HG02571 (cell line): ENCODE measurements around the gene NPTX2.
"Not testable (repeated sequence)": the region's sequence is repeated elsewhere in the genome, so short reads cannot be mapped to it uniquely, and the experiment has no call there.

ENCODE experiments used
- ATAC-seq: cut with Tn5 transposase; IDR thresholded peaks from one replicate; pipeline ENCODE4 v1.9.1; 2021; ENCODE audit warnings: mild to moderate bottlenecking, moderate library complexity; ENCODE audit not compliant: unreplicated experiment

Gene NPTX2

GRCh38 chr7:98617051-98617959 lies at the start of gene NPTX2:
TSS of gene NPTX2 (plus strand) at chr7:98617285. CDS start at chr7:98617462, 177 bp downstream.
- ATAC-seq, result no peak

DNA sequence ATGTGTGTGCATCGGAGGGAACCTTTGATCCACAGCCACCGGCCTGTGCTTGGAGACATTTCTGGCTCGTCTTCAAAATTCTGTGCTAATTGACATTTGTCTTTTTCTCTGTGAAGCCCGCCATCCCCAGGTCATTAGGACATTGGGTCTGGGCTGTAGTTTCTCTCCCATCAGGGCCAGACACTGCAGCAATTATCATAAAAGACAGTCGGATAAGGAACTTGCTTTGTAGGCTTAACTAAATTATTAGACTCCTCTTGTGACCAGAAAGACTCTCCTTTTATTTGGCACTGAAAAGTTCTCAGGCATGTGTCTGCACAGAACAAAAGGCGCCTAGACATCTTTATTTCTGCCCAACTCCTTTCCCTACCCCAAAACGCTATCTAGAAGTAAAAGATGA lies 49.1 kb upstream of the NPTX2 start:
- no peak for ATAC-seq

DNA sequence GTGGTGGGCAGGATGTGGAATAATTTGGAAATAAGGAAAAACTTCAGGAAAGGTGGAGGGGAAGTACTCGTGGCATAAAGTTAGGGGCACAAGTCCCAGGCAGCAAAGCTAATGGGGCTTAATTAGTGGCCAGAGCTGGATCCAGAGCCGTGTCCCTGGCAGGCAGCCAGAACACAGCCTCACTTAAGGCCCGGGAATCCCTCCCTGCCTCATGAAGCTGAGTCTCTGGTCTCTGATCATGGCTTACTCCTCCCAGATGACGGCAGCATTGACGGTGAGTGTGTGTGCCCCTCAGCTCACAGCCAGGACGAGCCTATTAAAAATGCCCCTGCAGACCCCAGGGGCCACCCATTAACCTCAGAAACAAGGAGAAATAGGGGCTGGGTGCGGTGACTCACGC lies 48.2 kb upstream of the NPTX2 start:
- no peak for ATAC-seq

GRCh38 chr7:98569691-98570337 lies 47.3 kb upstream of the NPTX2 start:
- ATAC-seq, result no peak

DNA sequence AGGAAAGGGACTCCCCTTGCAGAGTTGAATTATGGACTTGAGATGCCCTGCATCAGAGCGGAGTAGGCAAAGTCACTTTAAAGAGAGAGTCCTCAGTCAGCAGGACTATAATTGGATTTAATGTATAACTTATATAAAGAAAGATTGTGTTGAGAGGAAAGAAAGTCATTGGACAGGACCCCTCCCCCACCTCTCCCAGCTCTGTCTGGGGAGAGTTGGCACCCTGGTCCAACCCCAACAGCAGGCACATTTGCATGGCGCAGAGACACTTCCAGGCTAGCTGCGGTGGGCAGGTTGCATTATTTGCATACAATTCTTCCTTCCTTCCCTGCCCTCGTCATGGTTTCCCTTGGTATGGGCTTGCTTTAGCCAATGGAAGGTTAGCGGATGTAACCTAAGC lies 46.1 kb upstream of the NPTX2 start:
- ATAC-seq, result no peak

DNA sequence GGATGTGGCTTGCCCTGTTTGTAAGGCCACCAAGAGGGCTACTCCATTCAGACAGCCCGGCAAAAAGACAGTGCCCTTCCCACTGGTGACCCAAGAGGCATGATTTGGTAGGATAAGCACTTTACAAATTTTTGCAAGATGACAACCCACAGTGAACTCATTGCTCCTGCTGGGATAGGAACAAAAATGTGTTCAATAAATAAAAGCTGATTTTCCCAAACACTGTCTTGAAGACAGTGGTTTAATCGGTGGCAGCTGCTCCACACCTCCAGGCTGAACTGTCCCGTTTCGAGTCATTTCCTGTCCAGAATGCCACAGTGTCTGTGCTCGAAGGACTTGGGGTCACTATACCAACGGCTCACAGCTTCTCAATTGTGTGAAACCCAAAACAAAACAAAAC lies 45.1 kb upstream of the NPTX2 start:
- ATAC-seq, result no peak

DNA sequence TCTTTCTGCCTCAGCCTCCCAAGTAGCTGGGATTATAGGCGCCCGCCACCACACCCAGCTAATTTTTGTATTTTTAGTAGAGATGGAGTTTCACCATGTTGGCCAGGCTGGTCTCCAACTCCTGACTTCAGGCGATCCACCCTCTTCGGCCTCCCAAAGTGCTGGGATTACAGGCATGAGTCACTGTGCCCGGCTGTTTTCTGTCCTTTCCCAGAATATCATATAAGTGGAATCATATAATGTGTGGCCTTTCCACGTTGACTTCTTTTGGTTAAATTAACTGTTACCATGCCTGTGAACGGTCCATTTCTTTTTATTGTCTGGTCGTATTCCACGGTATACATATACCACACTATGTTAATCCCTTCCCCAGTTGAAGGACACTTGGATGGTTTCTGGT lies 44.4 kb upstream of the NPTX2 start:
- not testable (repeated sequence) for ATAC-seq

DNA sequence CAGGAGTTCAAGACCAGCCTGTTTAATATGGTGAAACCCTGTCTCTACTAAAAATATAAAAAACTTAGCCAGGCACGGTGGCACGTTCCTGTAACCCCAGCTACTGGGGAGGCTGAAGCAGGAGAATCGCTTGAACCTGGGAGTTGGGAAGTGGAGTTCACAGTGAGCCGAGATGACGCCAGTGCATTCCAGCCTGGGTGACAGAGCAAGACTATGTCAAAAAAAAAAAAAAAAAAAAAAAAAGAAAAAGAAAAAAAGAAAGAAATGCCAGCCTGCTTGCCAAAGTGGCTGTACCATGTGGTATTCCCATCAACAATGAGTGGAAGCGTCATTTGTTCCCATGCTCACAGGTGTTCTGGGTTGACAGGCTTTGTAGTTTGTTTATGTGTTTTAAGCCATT lies 43.3 kb upstream of the NPTX2 start:
- ATAC-seq, result no peak

- no peak for ATAC-seq
These were observed 41.2 kb upstream of the NPTX2 start for GRCh38 chr7:98575878-98576277.

DNA sequence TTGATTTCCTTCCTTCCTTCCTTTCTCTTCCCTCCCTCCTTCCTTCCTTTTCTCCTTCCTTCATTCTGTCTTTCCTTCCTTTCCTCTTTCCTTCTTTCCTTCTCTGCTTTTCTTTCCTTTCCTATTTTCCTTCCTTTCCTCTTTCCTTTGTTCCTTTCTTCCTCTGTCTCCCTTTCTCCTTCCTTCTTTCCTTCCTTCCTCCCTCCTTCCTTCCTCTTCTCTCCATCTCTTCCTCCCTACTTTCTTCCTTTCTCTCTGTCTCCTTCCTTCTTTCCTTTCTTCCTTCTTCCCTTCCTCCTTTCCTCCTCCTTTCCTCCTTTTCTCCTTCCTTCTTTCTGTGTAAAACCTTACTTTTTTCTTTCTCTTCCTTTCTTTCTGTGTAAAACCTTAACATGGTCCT lies 32.3 kb upstream of the NPTX2 start:
- ATAC-seq, result no peak

DNA sequence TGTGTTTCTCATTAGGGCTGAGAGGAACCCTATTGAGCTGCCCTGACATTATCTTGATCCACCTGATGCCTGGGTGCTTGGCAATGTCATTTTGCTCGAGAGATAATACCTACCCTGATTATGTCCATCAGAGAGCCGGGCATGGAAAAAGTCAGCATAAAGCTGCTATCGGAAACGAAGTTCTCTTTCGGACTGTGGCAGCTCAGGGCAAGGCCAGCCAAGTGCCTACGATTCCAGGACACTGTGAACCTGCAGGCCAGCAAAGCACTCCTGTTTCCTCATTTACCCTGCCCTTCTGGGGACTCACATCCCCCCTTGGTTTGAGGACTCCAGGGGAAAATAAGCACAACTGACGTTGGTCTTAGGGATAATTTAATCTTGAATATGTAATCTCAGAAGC lies 25.2 kb upstream of the NPTX2 start:
- no peak for ATAC-seq

DNA sequence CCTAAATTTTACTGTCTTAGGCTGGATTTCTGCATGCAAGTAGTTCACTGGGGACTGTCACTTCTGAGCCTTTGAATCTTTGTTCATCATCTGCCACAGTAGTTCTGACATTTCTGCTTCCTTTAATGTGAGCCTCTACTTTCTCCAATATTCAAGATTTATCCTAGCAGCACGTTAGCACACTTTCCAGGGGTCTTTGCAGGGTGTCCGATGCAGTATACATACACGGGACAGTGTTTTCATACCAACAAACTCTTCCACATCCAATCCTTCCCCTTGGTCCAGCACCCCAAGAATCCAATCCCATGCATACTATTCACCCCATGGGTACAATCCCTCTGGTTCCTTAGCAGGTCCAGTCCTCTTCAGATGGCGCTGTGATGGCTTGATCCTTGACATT lies 22.7 kb upstream of the NPTX2 start:
- ATAC-seq, result no peak

GRCh38 chr7:98594787-98595186 lies 22.3 kb upstream of the NPTX2 start:
- no peak for ATAC-seq

DNA sequence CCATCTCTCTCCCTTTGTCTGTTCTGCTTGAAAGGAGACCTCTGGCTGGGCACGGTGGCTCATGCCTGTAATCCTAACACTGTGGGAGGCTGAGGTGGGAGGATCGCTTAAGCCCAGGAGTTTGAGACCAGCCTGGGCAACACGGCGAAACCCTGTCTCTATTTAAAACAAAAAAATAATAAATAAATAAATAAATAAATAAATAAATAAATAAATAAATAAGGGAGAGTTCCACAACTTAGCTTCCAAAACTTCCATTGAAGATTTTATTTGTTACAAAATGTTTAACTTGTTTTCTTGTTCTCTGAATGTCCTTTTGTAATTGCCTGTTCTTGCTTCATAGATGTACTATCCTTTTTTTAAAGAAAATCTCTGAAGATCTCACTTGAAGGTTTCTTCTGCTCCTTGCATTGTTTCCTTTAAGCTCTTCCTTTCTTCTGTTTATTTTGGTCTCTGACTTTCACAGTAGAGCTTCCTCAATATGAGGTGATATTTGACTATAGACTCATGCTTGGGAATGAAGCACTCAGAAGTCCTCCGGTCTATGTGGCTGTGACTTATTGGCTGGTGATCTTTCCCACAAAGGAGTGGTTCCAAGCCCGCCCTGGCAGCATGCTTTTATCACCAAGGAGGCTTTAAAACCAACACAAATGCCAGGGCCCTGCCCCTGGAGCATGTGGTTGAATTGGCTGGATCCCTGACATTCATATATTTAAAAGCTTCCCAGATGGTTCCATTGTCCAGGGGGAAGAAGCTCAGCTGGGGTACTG lies 18.1 kb upstream of the NPTX2 start:
- no peak for ATAC-seq

- no peak for ATAC-seq
These were observed 17.2 kb upstream of the NPTX2 start for GRCh38 chr7:98599886-98600285.

GRCh38 chr7:98602755-98603398 lies 14.2 kb upstream of the NPTX2 start:
- no peak for ATAC-seq

DNA sequence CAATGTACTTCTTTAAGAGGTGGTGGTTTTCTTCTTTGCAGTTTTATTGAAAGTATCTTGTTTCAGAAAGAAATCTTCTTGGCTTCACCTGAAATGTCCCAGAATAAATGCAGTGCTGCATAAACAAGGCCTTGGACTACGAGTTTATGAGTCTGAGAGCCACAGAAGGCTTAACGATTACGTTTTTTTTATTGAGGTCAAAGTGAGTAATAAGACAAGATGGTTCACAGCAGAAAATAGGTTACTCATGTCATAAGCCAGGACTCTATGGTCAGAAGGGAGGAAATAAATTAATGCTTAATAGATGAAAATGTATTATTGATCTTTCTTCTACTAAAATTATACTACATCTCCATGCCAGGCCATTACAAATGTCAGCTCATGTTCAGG lies 13.7 kb upstream of the NPTX2 start:
- no peak for ATAC-seq

DNA sequence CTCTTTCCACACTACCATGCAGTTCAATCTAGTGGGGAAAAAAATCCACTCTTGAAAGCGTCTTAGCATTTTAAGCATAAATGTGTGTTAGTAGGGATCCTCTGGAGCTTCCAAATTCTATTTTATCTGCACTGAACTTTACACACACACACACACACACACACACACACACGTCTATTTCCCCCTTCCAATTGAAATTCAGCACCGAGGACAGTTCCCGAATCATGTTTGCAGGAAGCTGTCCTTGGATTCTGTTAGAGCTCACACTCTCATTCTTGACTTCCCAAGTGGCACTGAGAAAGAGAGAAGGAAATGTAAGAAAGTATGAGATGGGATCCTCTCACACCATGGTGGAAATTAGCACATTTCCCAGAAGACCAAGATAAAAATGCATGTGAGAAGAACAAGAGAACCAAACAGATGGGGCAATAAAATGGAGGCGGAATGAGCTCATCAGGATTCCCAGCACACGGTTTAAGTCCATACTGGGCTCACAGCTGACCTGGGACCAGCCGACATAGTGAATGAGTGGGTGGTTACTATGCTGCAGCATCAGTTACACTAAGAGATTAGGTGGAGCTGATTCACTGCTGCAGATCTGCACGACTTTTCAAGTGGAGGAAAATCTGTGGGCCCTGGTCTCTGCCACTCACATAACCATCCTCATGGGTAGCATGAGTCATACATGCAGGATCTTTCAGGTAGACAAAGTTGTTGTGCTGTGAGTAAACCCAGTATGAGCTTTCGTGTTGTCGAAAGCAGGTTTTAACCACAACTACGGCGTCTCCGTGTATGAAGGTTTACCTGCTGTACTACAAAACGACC lies 3.3 kb upstream of the NPTX2 start:
- ATAC-seq, result no peak

DNA sequence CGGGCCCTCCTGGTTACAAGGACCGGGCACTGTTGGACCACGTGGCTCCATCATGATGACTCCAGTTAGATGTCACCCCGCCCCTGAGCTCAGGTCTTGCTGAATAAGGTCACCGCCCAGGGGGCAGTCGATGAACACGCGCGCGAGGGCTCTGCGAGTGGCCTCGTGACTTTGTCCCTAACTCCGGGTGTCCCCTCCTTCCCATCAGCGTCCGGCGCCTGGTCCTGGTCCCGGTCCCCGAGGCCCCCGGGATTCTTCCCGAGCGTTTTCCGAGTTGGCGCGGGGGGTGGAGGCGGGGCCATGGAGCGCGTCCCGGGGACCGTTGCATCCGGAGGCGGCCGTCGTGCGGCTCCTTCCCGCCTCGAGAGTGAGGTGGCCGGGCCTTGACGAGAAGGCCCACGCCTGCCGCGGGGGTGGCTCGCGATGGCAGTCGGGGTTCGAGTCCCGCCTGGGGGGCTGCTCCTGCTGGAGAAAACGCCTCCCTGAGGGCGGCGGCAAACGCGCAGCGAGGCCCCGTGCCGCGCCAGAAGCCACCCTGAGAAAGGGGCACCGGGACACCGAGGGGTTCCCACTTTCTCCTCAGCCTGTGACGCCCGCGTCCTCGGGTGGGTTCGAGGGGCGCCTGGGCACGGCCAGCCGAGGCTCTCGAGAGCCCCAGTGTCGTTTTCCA lies 569 bp upstream of the NPTX2 start:
- no peak for ATAC-seq

- ATAC-seq, result no peak
These were observed 904 bp downstream of the NPTX2 start for GRCh38 chr7:98617960-98618418.
